ENCODE measurements around the gene ADAMTSL5. TPM values are rescaled to one million over a fixed set of nuclear protein-coding genes. Genes with fewer than 3 reads are reported as not detected.

Gene ADAMTSL5
- total and polyA plus RNA-seq, 4 donors = 0.09 to 1.8 (median 1.1) TPM

- no peak for DNase-seq (ENCODE audit: low spot score)
- WGBS = 97% methylated on average over 66 of the region's 66 CpGs
Measured at GRCh38 chr19:1556390-1557070, 43.7 kb upstream of the ADAMTSL5 start.

More at GRCh38 chr19:1556390-1557070, 43.7 kb upstream of the ADAMTSL5 start:
- Histone ChIP-seq H3K4me3 (ENCODE audit: low read depth in 1 of 3, low read length in 3 of 3) (no peak overlapping the region), H3K9me3 (ENCODE audit: control insufficient read depth in 4 of 4, low read length in 3 of 4) (no peaks in the 10 kb centered on the region), H3K36me3 (ENCODE audit: control insufficient read depth in 4 of 4, insufficient read depth in 3 of 4, low read depth in 1 of 4, low read length in 3 of 4) (peaks cover 0 to 3% (median 0%) of the 10 kb centered on the region in 4 donors), H3K27me3 (ENCODE audit: control insufficient read depth in 4 of 4, insufficient read depth in 4 of 4, low read length in 3 of 4) (no peaks in the 10 kb centered on the region), H3K27ac (ENCODE audit: low read depth in 1 of 2, low read length in 2 of 2) (no peak overlapping the region), H3K4me1 (ENCODE audit: control insufficient read depth in 4 of 4, insufficient read depth in 4 of 4, low read length in 3 of 4) (no peaks in the 10 kb centered on the region), H3K9ac (ENCODE audit: low read depth in 1 of 2, low read length in 2 of 2) (no peak overlapping the region)
- TF ChIP-seq FOXA2 (IDR thresholded peaks at IDR 0.05) (no peak), HNF4G (IDR thresholded peaks at IDR 0.05) (no peak), GABPA (IDR thresholded peaks at IDR 0.05 in 1 of 2, conservative IDR thresholded peaks at IDR 0.05 in 1 of 2) (no peak), SP1 (IDR thresholded peaks at IDR 0.05) (no peak), RXRA (IDR thresholded peaks at IDR 0.05) (no peak), ATF3 (IDR thresholded peaks at IDR 0.05) (no peak), NR2F2 (IDR thresholded peaks at IDR 0.05) (no peak), JUND (IDR thresholded peaks at IDR 0.05) (no peak), MAX (IDR thresholded peaks at IDR 0.05) (no peak), CTCF (IDR thresholded peaks at IDR 0.05; ENCODE audit: low read depth, low read length, missing input control) (no peak), ZBTB33 (IDR thresholded peaks at IDR 0.05) (no peak), TAF1 (conservative IDR thresholded peaks at IDR 0.05) (no peak), HNF4A (conservative IDR thresholded peaks at IDR 0.05) (no peak), FOXA1 (IDR thresholded peaks at IDR 0.05) (no peak), RAD21 (IDR thresholded peaks at IDR 0.05) (no peak), REST (IDR thresholded peaks at IDR 0.05) (no peak)

All from liver (tissue), 9 donors.